Endothelial cell of umbilical vein (primary cell): Measurements from ENCODE around the gene FBN3.

Source experiments
- CTCF ChIP-seq, 2 donors: IDR thresholded peaks; 1 replicate in 1 of 2; 2 replicates in 1 of 2; pipeline ENCODE4 v1.5.1; 2011; ENCODE audit warnings: low read length in 2 of 2, mild to moderate bottlenecking in 2 of 2, moderate library complexity in 2 of 2, control low read depth in 1 of 2, inconsistent platforms in 1 of 2, low read depth in 1 of 2; ENCODE audit not compliant: insufficient read depth in 1 of 2; ENCODE audit errors: extremely low read depth in 1 of 2
- EZH2 ChIP-seq: IDR thresholded peaks from 2 replicates; pipeline ENCODE4 v1.6.1; 2012; ENCODE audit warnings: borderline replicate concordance, low read depth, mild to moderate bottlenecking, moderate library complexity, low read length, inconsistent platforms; ENCODE audit not compliant: severe bottlenecking
- FOS ChIP-seq: IDR thresholded peaks from 2 replicates; pipeline ENCODE4 v1.6.1; 2011; ENCODE audit warnings: mild to moderate bottlenecking, low read length, moderate library complexity, borderline replicate concordance; ENCODE audit not compliant: insufficient read depth
- GATA2 ChIP-seq: IDR thresholded peaks from 2 replicates; pipeline ENCODE4 v1.7.0; 2011; ENCODE audit warnings: low read depth, mild to moderate bottlenecking, moderate library complexity, mixed read lengths, low read length; ENCODE audit not compliant: insufficient read length, insufficient read depth
- JUN ChIP-seq: IDR thresholded peaks from 2 replicates; pipeline ENCODE4 v1.6.1; 2011; ENCODE audit warnings: borderline replicate concordance, low read depth; ENCODE audit not compliant: insufficient read length, insufficient read depth
- POLR2A ChIP-seq: IDR thresholded peaks from 2 replicates; pipeline ENCODE4 v1.6.1; 2012; ENCODE audit warnings: low read depth, mild to moderate bottlenecking, control low read depth, low read length
- POLR2AphosphoS5 ChIP-seq: IDR thresholded peaks from 2 replicates; pipeline ENCODE4 v1.6.1; 2012; ENCODE audit warnings: low read depth, mild to moderate bottlenecking, control low read depth, low read length, moderate library complexity; ENCODE audit not compliant: insufficient read depth
- TF ChIP-seq, protein P1 (sequence below): IDR thresholded peaks from 2 replicates; pipeline ENCODE4 v1.6.1; 2011; ENCODE audit not compliant: insufficient read depth, insufficient read length

GRCh38 chr19:8126511-8126910 lies 22.9 kb downstream of the FBN3 start:
- TF ChIP-seq CTCF (IDR thresholded peaks at IDR 0.05; ENCODE audit: extremely low read depth in 1 of 2, insufficient read depth in 1 of 2, low read depth in 1 of 2, low read length in 2 of 2) (no peak), POLR2A (no peak), JUN (no peak), EZH2 (no peak), GATA2 (no peak), POLR2AphosphoS5 (no peak), FOS (no peak)
- TF ChIP-seq, protein P1, sequence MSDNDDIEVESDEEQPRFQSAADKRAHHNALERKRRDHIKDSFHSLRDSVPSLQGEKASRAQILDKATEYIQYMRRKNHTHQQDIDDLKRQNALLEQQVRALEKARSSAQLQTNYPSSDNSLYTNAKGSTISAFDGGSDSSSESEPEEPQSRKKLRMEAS = no peak
